GM10248 (cell line): Measurements from ENCODE around the gene ADAMTSL2.

Experiments used
- CTCF ChIA-PET: fragments of 300-600 bp; sonication (Branson Sonifier 250); formaldehyde crosslinking; extraction: SDS; loops from one replicate; lab custom pipeline; 2021; ENCODE audit warnings: antibody characterized with exemption; lab: Yijun Ruan, JAX
- POLR2A ChIA-PET: fragments of 350-650 bp; sonication (Branson Sonifier 250); formaldehyde crosslinking; extraction: SDS; loops from one replicate; lab custom pipeline; 2020; ENCODE audit warnings: antibody characterized with exemption; lab: Yijun Ruan, JAX
- DNase-seq: peaks from one replicate; pipeline ENCODE4 v3.0.0; 2012; ENCODE audit errors: extremely low spot score
- TF ChIP-seq, protein P1 (sequence below): IDR thresholded peaks from 2 replicates; pipeline ENCODE4 v1.5.1; 2012; ENCODE audit warnings: mild to moderate bottlenecking, low read depth; ENCODE audit errors: extremely low read depth, missing control alignments, control extremely low read depth

Gene ADAMTSL2

DNA sequence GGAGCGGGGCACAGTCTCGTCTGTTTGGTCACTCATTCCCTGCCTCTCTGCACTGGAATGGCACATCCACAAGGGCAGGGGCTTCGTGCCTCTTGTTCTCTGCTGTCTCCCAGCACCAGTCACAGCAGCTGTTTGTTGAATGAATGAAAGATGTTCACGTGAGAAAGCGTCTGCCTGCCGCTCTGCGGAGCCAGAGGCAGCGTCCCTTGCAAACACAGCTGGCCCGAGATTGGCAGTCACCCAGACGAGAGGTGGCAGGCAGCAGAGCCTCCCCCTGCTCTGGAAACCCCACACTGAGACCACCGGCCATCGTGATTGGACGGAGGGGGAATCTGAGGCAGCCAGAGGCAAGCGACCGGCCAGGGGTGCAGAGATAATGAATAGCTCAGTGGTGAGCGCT lies 80.7 kb downstream of the ADAMTSL2 start:
- TF ChIP-seq, protein P1, sequence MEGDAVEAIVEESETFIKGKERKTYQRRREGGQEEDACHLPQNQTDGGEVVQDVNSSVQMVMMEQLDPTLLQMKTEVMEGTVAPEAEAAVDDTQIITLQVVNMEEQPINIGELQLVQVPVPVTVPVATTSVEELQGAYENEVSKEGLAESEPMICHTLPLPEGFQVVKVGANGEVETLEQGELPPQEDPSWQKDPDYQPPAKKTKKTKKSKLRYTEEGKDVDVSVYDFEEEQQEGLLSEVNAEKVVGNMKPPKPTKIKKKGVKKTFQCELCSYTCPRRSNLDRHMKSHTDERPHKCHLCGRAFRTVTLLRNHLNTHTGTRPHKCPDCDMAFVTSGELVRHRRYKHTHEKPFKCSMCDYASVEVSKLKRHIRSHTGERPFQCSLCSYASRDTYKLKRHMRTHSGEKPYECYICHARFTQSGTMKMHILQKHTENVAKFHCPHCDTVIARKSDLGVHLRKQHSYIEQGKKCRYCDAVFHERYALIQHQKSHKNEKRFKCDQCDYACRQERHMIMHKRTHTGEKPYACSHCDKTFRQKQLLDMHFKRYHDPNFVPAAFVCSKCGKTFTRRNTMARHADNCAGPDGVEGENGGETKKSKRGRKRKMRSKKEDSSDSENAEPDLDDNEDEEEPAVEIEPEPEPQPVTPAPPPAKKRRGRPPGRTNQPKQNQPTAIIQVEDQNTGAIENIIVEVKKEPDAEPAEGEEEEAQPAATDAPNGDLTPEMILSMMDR, result no peak
- ChIA-PET POLR2A (no interaction called here), CTCF (no interaction called here)
- DNase-seq, result no peak

DNA sequence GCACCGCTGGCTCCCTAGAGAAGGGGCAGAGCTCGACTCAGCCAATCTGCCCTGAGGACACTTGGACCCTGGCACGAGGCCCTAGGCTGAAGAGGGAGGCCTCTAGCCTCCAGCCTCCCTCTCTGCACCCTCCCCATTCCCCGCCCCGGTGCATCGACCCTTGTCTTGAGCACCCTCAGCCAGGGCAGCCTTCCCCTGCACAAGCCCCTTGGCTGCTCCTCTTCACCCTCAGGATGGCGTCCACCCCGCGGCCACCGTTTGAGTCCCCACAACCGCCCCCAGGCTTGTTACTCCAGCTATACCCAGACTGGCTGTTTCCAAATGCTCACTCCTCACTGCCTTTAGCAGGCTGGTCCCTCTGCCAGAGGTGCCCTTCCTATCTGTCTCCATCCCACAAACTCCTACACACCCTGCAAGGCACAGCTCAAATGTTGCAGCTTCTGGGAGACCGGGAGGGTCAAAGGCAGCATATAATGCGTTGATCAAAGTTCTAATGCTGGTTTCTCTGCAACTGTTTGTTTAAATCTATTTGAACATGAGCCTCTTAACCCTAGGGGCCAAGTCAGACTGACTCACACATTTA lies 81.2 kb downstream of the ADAMTSL2 start:
- ChIA-PET CTCF (no interaction called here), POLR2A (no interaction called here)
- no peak for DNase-seq
- TF ChIP-seq, protein P1, result no peak

DNA sequence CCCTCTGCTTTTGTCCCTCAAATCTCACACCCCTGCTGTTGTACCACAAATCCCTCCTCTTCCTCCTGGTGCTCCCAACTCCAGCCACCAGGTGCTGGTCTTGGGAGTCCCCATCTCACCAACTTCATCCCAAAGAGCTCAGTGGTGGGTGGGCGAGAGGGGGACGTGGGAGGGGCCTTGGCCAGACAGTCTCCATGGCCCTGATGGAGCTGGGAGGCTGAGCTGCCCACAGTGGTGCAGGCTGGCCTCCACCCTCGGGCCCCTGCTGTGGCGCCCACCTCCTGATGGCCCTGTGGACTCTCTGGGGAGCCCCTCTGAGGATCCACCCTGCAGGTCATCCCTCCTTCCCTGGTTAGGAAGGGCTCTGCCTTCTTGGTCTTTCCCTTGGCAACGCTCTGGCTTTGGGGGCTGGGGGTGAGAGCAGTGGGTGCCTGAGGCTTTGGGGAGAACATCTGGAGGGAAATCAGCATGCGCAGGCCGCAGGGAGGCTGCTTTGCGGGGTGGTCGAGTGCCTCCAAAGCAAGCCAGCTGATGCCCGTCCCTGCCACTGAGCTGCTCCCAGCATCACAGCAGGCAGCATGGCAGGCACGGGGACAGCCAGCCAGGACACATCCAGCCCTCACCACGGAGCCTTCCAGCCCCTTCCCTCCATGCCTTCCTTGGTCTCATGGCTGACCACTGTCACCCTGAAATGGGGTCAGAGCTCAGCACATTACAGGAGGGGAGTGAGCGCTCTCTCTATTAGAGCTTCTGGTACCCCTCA lies 82.3 kb downstream of the ADAMTSL2 start:
- ChIA-PET CTCF (no interaction called here), POLR2A (no interaction called here)
- TF ChIP-seq, protein P1, result no peak
- DNase-seq, result no peak

DNA sequence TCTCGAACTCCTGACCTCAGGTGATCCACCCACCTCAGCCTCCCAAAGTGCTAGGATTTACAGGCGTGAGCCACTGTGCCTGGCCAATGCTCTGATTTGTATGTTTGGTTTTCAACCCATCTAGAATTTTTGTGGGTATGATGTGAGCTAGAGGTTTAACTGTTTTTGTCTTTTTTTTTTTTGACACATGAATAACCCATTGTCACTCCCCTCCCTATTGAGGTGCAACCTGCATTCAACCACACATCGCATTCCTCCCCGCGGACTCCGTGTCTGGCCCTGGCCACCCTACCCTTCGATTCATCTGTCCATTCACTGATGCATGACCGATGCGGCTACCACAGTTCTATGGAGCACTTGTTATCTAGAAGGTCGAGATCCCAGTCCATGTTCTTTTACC lies 84.2 kb downstream of the ADAMTSL2 start:
- DNase-seq, result no peak
- ChIA-PET CTCF (no interaction called here), POLR2A (no interaction called here)
- TF ChIP-seq, protein P1, result no peak

DNA sequence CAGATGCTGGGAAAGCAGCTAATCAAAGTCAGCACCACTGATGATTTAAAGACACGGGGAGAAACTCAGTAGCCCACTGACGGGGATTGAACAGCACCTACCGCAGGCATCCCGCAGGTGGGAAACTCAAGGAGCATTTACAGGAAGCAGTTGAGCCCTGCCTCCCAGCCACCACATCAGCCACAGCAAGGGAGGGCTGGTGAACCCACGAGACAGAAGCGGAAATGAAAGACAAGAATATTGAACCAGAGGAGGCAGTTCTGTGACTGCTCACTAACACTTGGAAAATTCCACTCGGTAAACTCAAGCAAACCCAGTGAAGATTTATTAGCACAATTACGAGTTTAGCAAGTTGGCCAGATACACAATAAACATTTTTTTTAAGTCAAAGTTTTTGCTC lies 85.3 kb downstream of the ADAMTSL2 start:
- CTCF ChIA-PET, result no interaction called here
- TF ChIP-seq, protein P1, result no peak
- POLR2A ChIA-PET, result no interaction called here
- peak; percentile 46 for DNase-seq

DNA sequence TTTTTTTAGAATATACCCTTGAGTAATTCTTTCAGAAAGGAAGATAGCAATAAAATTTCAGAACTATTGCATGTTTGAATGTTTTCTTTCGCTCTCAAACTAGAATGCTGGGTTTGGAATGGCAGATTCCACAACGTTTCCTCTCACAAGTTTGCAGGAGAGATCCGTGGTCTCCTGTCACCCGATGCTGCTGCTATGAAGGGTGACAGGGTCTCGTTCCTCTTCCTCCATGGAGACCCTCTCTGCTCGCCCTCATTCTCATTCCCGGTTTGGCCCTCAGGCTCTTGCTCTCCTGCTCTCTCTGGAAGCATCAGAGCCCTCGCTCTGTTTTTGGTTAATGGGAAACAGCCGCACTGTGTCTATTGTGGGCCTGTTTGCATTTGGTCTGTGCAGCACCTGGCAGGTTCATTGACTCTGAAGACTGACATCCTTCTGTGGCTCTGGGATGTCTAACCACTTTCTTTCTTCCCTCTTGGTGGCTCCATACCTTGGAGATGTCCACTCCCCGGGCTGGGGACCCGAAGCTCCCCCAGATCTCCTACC lies 87.3 kb downstream of the ADAMTSL2 start:
- DNase-seq, result no peak
- TF ChIP-seq, protein P1, result no peak
- ChIA-PET POLR2A (no interaction called here), CTCF (no interaction called here)
